WI38 (cell line): Measurements from ENCODE around the gene PELI3.

Source experiments
- H3K4me3 ChIP-seq: 2 replicates; pipeline ENCODE4 v1.5.1; 2011; ENCODE audit warnings: low read depth, mild to moderate bottlenecking, control low read depth, low read length
- TF ChIP-seq, protein P1 (sequence below): IDR thresholded peaks from 2 replicates; pipeline ENCODE4 v1.5.1; 2012; ENCODE audit warnings: low read depth, mild to moderate bottlenecking, control low read depth, low read length

PELI3 gene

DNA sequence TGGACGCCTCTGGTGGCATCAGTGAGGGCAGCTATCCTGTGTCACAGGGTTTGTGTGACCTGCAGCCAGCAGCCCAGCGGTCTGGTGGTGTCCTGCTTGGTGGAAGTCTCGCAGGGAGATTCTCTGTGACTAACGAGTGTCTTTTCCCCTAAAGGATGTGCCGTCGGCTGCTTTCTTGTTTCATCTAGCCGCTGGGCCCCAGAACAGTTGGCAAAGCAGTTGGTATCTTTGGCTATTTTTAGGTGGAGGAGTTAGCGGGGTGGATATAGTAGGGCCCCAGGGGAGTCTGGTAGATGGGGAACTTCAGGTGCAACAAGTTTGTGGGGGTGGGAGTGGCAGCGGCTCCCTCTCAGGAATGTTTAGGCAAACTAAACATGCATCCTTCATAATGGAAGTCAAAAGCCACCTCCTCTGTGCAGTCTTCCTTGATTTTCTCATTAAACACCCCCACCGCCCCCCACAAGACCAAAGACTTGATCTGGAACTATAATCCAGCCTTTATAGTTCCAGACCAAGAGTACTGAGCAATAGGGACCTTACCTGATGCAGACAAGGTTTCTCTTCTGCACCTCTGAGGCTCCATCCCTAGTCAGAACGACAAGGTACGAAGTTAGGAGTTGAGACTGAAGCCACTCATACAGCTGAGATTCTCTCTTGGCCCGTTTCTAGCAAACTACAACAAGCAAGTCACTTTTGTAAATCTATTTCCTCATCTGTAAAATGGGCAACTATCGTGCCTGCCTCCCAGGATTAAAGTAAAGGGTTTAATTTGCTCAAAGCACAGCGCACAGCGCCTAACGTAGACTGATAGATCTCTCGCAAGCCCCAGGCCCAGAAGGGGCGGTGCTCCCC lies 1.1 kb upstream of the PELI3 start:
- H3K4me3 ChIP-seq, result peak overlapping the region; percentile 62
- TF ChIP-seq, protein P1, sequence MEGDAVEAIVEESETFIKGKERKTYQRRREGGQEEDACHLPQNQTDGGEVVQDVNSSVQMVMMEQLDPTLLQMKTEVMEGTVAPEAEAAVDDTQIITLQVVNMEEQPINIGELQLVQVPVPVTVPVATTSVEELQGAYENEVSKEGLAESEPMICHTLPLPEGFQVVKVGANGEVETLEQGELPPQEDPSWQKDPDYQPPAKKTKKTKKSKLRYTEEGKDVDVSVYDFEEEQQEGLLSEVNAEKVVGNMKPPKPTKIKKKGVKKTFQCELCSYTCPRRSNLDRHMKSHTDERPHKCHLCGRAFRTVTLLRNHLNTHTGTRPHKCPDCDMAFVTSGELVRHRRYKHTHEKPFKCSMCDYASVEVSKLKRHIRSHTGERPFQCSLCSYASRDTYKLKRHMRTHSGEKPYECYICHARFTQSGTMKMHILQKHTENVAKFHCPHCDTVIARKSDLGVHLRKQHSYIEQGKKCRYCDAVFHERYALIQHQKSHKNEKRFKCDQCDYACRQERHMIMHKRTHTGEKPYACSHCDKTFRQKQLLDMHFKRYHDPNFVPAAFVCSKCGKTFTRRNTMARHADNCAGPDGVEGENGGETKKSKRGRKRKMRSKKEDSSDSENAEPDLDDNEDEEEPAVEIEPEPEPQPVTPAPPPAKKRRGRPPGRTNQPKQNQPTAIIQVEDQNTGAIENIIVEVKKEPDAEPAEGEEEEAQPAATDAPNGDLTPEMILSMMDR, result no peak

GRCh38 chr11:66467034-66467659 lies 442 bp downstream of the PELI3 start:
- TF ChIP-seq, protein P1, result 0 out of 2 replicates have a peak, but pooled peaks have one; percentile 13
- peak overlapping the region; percentile 62 for H3K4me3 ChIP-seq

DNA sequence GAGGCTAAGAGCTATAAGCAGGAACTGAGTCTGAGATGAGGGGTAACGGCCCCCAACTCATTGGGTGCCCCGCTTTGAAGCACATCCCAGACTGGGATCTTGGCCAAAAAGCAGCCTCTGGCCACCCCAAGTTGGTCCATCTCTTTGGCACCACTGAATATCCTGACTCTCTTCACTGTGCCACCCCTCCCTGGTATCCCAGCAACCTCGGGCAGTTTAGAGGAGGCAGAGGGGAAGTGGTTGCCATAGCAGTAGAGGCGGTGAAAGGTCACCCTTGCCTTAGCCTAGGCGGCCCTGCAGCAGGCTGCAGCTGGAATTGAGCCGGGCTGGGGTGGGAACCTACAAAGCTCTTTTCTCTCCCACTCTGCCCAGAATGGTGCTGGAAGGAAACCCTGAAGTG lies 1.1 kb downstream of the PELI3 start:
- TF ChIP-seq, protein P1, result no peak
- peak overlapping the region; percentile 62 for H3K4me3 ChIP-seq

GRCh38 chr11:66468691-66469090 lies 2.0 kb downstream of the PELI3 start:
- TF ChIP-seq, protein P1, result no peak
- H3K4me3 ChIP-seq, result no peak overlapping the region

GRCh38 chr11:66469441-66469840 lies 2.7 kb downstream of the PELI3 start:
- H3K4me3 ChIP-seq, result no peak overlapping the region
- TF ChIP-seq, protein P1, result no peak

GRCh38 chr11:66470015-66470414 lies 3.3 kb downstream of the PELI3 start:
- H3K4me3 ChIP-seq, result no peak overlapping the region
- TF ChIP-seq, protein P1, result no peak

DNA sequence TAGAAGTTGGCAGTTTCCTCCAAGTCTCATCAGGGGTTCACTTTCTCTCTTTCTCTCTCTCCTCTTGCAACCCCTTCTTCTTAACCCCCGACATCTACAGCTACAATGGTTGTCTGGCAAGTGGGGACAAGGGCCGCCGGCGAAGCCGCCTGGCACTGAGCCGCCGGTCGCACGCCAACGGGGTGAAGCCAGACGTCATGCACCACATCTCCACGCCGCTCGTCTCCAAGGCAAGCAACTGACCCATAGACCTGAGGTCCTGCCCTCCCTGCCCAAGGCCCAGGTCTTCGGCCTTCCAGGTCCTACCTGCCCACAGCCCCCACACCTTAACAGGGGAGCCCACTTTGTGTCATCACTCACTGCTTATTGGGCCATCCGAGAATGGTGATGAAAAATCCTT lies 4.4 kb downstream of the PELI3 start:
- H3K4me3 ChIP-seq, result no peak overlapping the region
- TF ChIP-seq, protein P1, result no peak
